OCI-LY1 (cell line): ENCODE data around the gene CLDN4.

Experiments used
- EZH2 ChIP-seq: fragments of 200-600 bp; sonication (generic), shearing (Covaris generic); IDR thresholded peaks from 2 replicates; pipeline ENCODE4 v1.8.0; 2017; ENCODE audit warnings: borderline replicate concordance, mixed run types, mild to moderate bottlenecking, antibody characterized with exemption, low read length, moderate library complexity, mixed read lengths
- TF ChIP-seq, protein P1 (sequence below): fragments of 200-600 bp; sonication (generic), shearing (Covaris generic); IDR thresholded peaks from 2 replicates; pipeline ENCODE4 v1.5.1; 2017; ENCODE audit warnings: mild to moderate bottlenecking, antibody characterized with exemption, low read length, moderate library complexity, mixed read lengths

DNA sequence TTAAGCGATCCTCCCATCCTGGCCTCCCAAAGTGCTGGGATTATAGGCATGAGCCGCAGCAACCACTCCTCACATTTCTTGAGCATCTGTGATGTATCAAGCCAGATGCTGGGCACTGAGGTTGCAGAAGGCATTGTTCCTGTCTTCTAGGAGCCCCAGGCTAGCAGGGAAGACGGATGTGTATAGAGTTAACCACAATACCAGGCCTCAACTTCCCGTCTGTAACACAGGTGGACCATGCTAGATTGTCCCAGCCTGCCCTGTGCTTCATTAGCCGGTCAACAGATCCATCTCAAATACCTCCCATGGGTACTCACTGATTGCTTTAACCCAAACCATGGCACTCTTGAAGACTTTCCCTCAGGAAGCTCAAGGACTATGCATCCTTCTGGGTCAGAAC lies 1.8 kb upstream of the CLDN4 start:
- TF ChIP-seq, protein P1, sequence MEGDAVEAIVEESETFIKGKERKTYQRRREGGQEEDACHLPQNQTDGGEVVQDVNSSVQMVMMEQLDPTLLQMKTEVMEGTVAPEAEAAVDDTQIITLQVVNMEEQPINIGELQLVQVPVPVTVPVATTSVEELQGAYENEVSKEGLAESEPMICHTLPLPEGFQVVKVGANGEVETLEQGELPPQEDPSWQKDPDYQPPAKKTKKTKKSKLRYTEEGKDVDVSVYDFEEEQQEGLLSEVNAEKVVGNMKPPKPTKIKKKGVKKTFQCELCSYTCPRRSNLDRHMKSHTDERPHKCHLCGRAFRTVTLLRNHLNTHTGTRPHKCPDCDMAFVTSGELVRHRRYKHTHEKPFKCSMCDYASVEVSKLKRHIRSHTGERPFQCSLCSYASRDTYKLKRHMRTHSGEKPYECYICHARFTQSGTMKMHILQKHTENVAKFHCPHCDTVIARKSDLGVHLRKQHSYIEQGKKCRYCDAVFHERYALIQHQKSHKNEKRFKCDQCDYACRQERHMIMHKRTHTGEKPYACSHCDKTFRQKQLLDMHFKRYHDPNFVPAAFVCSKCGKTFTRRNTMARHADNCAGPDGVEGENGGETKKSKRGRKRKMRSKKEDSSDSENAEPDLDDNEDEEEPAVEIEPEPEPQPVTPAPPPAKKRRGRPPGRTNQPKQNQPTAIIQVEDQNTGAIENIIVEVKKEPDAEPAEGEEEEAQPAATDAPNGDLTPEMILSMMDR: no peak
- TF ChIP-seq EZH2: no peak
